Duodenal mucosa (tissue), 2 donors: ENCODE measurements around the gene PRXL2B.

Source experiments
- H3K27ac ChIP-seq: one replicate; pipeline ENCODE4 v1.7.0; 2013; ENCODE audit warnings: low read depth, low read length
- H3K27me3 ChIP-seq, 2 donors: one replicate each; pipeline ENCODE4 v1.7.0; 2013; ENCODE audit warnings: low read length in 2 of 2, control low read depth in 1 of 2; ENCODE audit not compliant: insufficient read depth in 2 of 2, control insufficient read depth in 1 of 2
- H3K36me3 ChIP-seq, 2 donors: one replicate each; pipeline ENCODE4 v1.7.0; 2013; ENCODE audit warnings: low read length in 2 of 2, control low read depth in 1 of 2; ENCODE audit not compliant: insufficient read depth in 2 of 2, control insufficient read depth in 1 of 2
- H3K4me1 ChIP-seq, 2 donors: one replicate each; pipeline ENCODE4 v1.7.0; 2013; ENCODE audit warnings: low read length in 2 of 2, control low read depth in 1 of 2; ENCODE audit not compliant: insufficient read depth in 2 of 2, control insufficient read depth in 1 of 2
- H3K4me3 ChIP-seq, 2 donors: one replicate each; pipeline ENCODE4 v1.7.0; 2013; ENCODE audit warnings: low read length in 2 of 2, low read depth in 1 of 2
- H3K9ac ChIP-seq, 2 donors: one replicate each; pipeline ENCODE4 v1.7.0; 2013; ENCODE audit warnings: low read length in 2 of 2, low read depth in 1 of 2
- H3K9me3 ChIP-seq, 2 donors: one replicate each; pipeline ENCODE4 v1.7.0; 2013; ENCODE audit warnings: low read length in 2 of 2, control low read depth in 1 of 2; ENCODE audit not compliant: control insufficient read depth in 1 of 2

The PRXL2B gene

DNA sequence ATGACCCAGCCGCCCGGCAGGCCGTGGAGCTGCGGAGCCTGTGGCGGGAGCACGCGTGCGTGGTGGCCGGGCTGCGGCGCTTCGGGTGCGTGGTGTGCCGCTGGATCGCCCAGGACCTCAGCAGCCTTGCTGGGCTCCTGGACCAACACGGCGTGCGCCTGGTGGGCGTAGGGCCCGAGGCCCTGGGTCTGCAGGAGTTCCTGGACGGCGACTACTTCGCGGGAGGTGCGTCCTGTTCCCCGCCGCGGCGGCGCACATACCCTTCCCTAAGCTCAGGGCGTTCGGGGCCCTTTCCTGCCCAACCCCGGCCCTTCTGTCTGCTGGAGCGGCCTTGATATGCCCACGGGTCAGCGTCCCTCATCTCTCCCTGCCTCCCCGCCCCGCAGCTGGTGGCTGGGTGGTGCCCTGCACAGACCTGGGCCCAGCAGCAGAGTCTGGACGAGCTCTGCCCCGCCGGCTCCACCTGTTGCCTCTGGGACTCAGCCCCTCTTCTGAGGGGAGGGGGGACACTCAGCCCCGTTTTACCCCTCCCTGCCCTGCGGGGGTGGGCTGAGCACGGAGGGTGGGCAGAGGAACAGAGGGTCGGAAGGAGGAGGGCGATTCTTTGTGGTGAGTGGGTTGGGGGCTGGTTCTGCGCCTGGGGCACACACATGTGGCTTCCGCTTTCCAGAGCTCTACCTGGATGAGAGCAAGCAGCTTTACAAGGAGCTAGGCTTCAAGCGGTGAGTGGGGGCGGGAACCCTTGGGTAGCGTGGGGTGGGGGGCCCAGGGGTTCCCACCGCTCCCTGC lies 688 bp downstream of the PRXL2B start:
- peak overlapping the region; percentile 74 to 92 for H3K4me3 ChIP-seq
- peak overlapping the region; percentile 70 to 91 for H3K9ac ChIP-seq
- no peaks in the 10 kb centered on the region for H3K27me3 ChIP-seq
- peaks cover 0 to 19% of the 10 kb centered on the region in 2 donors for H3K36me3 ChIP-seq
- peaks cover 27 to 42% of the 10 kb centered on the region in 2 donors for H3K4me1 ChIP-seq
- no peaks in the 10 kb centered on the region for H3K9me3 ChIP-seq
- H3K27ac ChIP-seq: no peak overlapping the region

DNA sequence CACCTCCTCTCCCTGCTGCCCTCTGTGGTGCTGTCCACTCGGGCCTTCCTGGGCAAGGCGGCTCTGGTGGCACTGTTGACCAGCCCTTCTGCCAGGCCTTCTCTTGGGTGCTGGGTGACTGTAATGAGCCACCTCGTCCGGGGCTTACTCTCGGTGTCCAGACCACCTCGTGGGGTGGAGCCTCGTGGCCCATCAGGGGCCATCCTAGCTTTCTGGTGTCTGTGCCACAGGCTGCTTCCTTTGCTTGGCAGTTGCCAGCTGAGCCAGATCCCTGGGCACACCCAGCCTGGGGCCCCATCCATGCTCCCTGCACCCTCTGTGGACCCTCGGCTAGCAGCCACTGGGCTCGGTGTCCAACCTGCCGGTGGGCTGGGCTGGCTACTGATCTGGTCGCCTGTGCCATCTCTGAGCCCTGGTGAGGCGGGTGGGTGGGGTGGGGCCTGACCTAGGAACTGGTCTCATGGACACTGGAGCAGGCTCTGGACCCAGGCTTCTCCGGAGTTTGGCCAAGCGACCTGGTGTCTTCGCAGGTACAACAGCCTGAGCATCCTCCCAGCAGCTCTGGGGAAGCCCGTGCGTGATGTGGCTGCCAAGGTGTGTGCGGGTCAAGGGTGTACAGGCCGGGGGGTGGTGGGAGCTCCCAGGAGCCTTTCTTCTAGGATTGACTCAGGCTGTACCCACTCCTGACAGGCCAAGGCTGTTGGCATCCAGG lies 1.4 kb downstream of the PRXL2B start:
- Histone ChIP-seq H3K27me3 (no peaks in the 10 kb centered on the region), H3K4me1 (peaks cover 30 to 47% of the 10 kb centered on the region in 2 donors), H3K36me3 (peaks cover 0 to 19% of the 10 kb centered on the region in 2 donors), H3K9ac (peak overlapping the region; percentile 43 to 70), H3K4me3 (peak overlapping the region; percentile 74 to 92), H3K27ac (no peak overlapping the region), H3K9me3 (no peaks in the 10 kb centered on the region)

DNA sequence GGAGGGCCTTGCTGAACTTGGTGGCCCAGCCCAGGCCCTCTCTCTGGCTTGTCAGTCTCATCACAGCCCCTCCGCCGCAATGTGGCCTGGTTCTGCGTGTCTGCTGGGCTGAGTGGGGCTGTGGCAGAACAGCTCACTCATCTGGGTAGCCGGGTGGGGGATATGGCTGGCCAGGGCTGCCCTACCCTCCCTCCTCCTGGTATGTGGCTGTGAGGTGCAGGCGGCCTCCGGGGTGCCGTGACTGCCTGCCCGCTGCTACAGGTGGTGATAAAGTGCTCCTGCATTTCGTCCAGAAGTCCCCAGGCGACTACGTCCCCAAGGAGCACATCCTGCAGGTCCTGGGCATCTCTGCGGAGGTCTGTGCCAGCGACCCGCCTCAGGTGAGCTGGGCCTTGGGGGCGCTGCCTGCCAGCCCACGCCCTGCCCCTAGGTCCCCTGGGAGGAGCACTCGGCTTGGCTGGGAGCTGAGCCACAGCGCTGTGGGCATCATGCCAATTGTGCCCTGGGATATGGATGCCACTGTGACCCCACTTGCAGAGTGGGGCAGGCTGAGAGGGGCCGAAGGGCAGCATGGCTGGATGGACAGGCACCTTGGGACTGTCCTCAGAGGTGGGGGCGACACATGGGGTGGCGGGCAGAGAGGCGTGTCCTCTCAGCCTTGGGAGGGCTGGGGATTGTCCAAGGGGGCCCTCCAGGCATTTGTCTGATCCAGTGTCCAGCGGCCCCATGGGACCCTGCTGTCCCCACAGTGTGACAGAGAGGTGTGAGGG lies 2.3 kb downstream of the PRXL2B start:
- H3K4me1 ChIP-seq: peaks cover 32 to 48% of the 10 kb centered on the region in 2 donors

DNA sequence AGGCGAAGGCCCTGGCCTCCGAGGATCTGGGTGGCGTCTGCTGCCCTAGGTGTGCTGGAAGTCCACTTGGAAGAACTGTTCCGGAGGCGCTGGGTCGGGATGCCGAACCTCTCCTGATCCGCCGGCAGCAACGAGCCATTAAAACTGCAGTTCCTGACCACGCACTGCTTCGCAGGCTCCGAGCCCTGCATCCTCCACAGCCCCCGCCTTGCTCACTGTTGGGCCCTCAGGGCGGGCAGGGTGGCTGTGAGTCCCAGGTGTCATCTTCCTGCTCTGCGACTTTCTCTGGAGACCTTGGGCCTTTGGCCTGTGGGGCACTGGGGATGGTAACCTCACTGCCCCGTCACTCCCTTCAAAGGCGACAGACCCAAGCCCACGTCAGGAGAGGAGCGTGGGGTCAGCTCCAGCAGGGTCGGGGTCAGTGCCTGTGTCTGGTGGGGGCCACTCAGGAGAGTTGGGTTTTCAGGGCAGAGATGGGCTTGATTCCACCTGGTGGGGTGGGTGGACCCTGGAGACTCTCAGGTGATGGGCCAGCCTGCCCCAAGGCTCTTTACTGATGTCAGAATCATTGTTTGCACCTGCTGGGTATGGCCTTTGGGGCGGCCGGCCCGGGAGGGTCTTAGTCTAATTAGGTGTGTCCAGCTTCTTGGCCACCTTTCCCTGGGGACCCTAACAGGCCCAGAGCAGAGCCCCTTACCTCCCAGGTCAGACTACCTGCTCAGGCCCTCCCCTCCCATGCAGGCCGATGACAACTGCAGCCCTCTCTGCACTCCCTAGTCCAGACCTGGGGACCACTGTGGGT lies 3.1 kb downstream of the PRXL2B start:
- Histone ChIP-seq H3K27me3 (no peaks in the 10 kb centered on the region), H3K36me3 (peaks cover 0 to 19% of the 10 kb centered on the region in 2 donors), H3K9me3 (no peaks in the 10 kb centered on the region), H3K9ac (no peak overlapping the region), H3K27ac (no peak overlapping the region), H3K4me1 (peaks cover 30 to 46% of the 10 kb centered on the region in 2 donors), H3K4me3 (no peak overlapping the region)

More for the DNA sequence above, 2.3 kb downstream of the PRXL2B start:
- Histone ChIP-seq H3K36me3 (peaks cover 0 to 19% of the 10 kb centered on the region in 2 donors), H3K9ac (peak overlapping the region in 1 of 2 donors; percentile 18), H3K9me3 (no peaks in the 10 kb centered on the region), H3K27ac (no peak overlapping the region), H3K4me3 (no peak overlapping the region), H3K27me3 (no peaks in the 10 kb centered on the region)

DNA sequence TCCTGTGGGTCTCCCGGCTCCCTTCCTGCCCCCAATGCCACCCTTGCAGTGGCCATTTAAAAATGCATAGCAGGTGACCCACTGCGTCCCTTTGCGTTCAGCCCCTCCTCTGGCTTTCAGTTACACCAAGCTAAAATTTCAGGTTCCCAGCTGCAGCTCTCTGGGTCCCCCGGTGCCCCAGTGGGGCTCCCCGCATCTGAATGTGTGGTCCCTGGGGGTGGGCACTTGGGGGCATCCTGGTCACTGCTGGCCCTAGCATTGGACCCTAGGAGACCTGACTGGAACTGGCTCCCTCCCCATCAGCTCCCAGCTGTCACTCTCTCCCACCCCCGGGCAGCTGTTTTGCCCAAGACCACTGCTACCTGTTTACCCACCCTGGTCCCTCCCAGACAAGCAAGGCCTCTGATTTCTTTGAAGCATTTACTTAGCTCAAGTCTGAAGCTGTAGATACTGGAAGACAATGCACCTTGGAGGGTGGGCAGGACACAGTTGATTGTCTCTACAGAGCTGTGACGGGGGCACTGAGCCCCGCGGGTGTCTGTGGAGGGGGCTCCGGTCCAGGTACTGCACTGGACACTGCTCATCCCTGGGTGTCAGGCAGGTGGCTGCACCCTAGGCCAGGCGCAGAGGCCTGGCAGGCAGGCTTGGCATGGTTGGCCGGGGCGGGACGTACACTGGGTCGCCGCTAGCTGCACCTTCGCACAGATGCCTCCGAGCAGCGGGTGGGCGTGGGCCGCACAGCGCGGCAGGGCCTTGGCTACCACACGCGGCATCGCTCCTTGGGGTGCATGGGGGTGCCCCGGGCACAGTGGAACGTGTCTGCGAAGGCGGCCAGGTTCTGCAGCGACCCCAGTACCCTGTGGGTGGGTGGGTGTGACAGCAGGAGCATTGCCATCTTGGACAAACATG lies 3.9 kb downstream of the PRXL2B start:
- Histone ChIP-seq H3K4me1 (peaks cover 22 to 37% of the 10 kb centered on the region in 2 donors), H3K4me3 (no peak overlapping the region), H3K27ac (no peak overlapping the region), H3K27me3 (no peaks in the 10 kb centered on the region), H3K9ac (no peak overlapping the region), H3K36me3 (peaks cover 0 to 19% of the 10 kb centered on the region in 2 donors), H3K9me3 (no peaks in the 10 kb centered on the region)

DNA sequence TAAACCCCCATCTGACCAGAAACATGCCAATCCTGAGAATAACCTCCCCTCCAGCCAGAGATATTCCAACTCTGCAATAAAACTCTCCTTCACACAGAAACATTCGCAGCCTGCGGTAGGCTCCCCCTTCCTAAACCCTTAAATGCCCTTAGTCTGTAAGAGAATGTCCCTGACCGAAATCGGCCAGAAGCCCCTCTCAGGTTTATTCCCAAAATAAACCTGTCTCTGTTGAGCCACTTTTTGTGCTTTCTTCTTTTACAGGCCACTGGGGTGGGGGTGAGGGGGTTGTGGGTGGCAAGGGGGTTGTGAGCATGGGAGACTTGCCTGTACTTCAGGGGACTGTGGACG lies 4.6 kb downstream of the PRXL2B start:
- H3K27ac ChIP-seq: no peak overlapping the region
- H3K27me3 ChIP-seq: no peaks in the 10 kb centered on the region
- peaks cover 22 to 37% of the 10 kb centered on the region in 2 donors for H3K4me1 ChIP-seq
- peaks cover 0 to 19% of the 10 kb centered on the region in 2 donors for H3K36me3 ChIP-seq
- no peak overlapping the region for H3K9ac ChIP-seq
- no peak overlapping the region for H3K4me3 ChIP-seq
- no peaks in the 10 kb centered on the region for H3K9me3 ChIP-seq

DNA sequence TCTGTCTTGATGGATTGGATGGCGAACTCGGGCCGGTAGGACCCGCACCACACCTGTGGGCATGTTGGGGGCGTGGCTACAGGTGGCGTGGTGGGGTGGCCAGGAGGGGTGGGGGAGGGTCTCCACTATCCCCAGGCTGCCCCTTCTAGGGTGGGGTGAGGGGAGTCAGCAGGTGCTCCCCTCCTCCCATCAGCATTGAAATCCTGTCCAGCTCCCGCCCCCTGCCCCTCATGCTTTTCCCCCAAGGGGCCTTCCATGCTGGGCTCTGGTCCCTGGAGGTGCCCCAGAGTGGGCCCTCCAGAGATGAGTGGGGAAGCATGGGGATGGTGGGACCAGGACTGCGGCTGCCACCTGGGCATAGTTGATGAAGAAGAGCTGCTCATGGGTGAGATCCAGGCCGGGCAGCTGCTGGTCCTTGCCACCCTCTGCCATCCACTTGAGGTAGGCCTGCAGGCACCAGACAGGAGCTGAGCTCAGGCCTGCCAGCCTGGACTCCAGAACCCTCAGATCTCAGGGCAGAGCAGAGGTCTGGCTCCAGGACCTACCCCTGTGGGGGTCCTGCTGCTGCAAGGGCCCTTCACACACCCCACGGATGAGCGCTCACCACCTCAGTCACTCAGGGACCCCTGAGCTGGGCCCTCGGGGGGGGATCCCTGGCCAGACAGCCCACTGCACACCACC lies 5.1 kb downstream of the PRXL2B start:
- Histone ChIP-seq H3K27ac (no peak overlapping the region), H3K9me3 (no peaks in the 10 kb centered on the region), H3K9ac (no peak overlapping the region), H3K4me1 (peaks cover 22 to 37% of the 10 kb centered on the region in 2 donors), H3K27me3 (no peaks in the 10 kb centered on the region), H3K36me3 (peaks cover 0 to 19% of the 10 kb centered on the region in 2 donors), H3K4me3 (no peak overlapping the region)

DNA sequence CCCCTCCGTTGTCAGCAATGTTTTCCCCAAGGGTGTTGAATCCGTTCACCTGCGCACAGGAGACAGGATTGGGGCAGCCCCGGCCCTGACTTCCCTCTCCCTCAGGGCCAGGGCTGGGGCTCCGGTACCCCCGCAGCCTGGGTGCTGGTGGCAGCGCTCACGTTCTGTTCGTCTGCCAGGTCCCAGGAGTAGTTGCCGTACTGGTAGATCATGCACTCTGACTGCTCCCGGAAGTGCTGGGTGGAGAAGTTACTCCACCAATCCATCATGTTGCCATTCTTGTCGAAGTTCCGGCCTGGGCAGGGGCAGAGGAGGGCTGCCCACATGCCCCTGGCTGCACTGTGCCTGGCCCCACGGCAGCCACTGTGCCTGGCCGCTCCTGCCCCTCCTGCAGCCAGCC lies 6.1 kb downstream of the PRXL2B start:
- no peaks in the 10 kb centered on the region for H3K27me3 ChIP-seq
- H3K27ac ChIP-seq: no peak overlapping the region
- H3K9ac ChIP-seq: peak overlapping the region in 1 of 2 donors; percentile 38
- H3K9me3 ChIP-seq: no peaks in the 10 kb centered on the region
- H3K36me3 ChIP-seq: peaks cover 0 to 19% of the 10 kb centered on the region in 2 donors
- H3K4me3 ChIP-seq: peak overlapping the region in 1 of 2 donors; percentile 40
- peaks cover 17 to 32% of the 10 kb centered on the region in 2 donors for H3K4me1 ChIP-seq
